ENCODE measurements around the gene BTBD9.

DNA sequence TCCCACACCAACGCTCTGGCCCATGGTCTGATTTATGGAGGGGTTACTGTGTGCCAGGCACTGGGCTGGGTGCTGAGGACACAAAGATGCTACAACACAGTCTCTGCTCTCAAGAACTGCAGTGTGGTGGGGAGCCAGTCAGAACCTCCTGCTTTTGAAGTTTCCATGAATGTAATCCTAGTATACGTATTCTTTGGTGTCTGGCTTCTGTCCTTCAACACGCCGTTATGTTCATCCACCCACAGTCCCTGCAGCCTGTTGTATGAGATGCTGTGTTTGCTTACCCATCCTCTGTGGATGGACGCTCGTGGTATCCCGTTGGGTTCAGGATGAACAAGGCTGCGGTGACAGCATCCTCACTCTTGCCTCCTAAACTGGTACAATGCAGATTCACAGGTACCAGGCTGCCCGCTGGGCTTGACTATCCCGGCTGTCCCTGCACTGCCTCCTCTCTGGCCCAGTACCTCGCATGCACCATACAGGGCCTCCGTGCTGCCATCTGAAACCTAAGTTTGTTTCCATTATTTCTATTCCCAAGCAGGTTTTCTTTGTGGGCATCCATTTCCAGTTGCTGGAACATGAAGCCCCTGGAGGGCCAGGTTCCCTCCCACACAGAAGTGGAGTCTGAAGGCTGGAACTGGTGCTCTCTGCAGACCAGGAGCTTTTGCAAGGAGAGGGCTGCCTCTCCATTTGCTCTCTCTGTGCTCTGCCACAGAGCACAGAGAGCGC lies 455.7 kb downstream of the BTBD9 start:
- TF ChIP-seq YY1 (IDR thresholded peaks at IDR 0.05; ENCODE audit: insufficient read depth, insufficient read length) (no peak), ZNF274 (IDR thresholded peaks at IDR 0.05; ENCODE audit: low read depth, low read length) (no peak), SUZ12 (IDR thresholded peaks at IDR 0.05; ENCODE audit: extremely low read depth, insufficient read depth, insufficient read length) (no peak)

Measured in NT2/D1 (cell line).